ENCODE results near the gene DEXI.

DEXI gene

GRCh38 chr16:10942352-10943063, at the start of gene DEXI:
TSS of gene DEXI (minus strand) at chr16:10942468. CDS start at chr16:10942005, 463 bp downstream.
- in situ Hi-C loops (cut with HindIII; ENCODE audit: low sequenced_read_pairs), result no loop called here

GRCh38 chr16:10990378-10990777, 48.1 kb upstream of the DEXI start:
- in situ Hi-C loops (cut with HindIII; ENCODE audit: low sequenced_read_pairs), result no loop called here

DNA sequence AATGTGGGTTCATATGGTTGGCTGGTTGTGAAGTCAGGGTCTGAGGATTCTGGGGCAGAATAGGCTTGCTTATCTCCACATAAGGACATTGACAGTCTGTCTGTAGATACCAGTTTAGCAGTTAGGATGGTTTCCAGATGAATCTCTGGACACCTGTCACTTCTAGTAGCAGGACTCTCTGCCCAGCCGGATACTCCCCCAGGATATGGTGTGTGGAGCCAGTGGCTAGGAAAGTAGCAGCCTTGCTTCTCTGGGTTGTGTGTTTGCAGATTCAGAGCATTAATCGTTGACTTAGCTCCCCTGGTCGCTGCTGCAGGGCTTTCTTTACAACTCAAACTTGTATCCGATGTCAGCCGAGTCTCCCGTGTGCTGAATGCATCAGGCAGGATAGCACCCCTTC, 47.3 kb upstream of the DEXI start:
- in situ Hi-C loops (cut with HindIII; ENCODE audit: low sequenced_read_pairs), result loop anchor here (10.0 kb wide), 1 partner anchor 365 kb away; no protein-coding TSS in a partner anchor

DNA sequence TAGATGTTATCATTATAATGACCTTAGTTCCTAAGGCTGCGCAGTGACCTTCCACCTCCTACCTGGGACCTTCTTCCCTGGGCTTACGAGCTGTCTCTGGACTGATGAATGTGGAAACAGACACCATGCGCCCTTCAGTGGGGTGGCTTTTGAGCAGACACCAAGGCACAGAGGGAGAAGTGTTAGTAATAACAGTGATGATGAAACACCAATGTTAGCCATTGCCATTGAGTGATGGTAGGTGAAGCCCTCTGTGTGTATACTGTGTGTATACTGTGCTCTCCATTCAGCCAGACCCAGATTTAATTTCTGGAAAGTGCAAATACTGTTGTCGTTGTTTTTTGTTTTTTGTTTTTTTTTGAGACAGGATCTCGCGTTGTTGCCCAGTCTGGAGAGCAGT, 46.6 kb upstream of the DEXI start:
- in situ Hi-C loops (cut with HindIII; ENCODE audit: low sequenced_read_pairs), result loop anchor here (10.0 kb wide), 1 partner anchor 366 kb away; no protein-coding TSS in a partner anchor

DNA sequence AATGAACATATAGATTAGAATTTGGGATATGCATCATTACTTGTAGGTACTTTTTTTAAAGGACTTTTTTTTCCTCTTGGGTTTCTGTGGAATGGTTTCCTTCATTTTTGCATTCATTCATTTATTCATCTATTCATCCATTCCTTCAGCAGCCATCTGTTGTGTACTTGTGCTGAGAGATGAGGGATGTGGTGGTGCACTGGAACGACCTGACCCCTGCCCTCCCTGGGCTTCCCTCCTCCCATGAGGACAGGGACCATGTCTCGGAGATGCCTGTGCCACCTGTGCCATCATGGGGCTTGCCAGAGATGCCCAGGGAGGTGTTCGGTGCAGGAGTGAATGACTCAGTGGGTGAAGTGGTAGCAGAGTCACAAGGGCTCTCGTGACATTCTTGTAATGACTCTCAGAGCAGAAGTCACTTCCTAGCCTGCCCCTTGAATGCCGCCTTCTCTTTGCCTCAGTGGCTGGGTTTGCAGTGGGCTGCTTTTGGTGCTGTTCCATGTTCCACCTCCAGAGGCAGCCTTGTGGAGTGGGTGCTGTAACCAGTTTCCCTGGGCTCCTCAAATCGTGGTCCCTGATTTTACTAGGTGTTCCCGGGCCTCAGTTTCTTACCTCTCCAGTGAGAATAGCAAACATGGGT, 46.0 kb upstream of the DEXI start:
- in situ Hi-C loops (cut with HindIII; ENCODE audit: low sequenced_read_pairs), result loop anchor here (10.0 kb wide), 1 partner anchor 367 kb away; no protein-coding TSS in a partner anchor

DNA sequence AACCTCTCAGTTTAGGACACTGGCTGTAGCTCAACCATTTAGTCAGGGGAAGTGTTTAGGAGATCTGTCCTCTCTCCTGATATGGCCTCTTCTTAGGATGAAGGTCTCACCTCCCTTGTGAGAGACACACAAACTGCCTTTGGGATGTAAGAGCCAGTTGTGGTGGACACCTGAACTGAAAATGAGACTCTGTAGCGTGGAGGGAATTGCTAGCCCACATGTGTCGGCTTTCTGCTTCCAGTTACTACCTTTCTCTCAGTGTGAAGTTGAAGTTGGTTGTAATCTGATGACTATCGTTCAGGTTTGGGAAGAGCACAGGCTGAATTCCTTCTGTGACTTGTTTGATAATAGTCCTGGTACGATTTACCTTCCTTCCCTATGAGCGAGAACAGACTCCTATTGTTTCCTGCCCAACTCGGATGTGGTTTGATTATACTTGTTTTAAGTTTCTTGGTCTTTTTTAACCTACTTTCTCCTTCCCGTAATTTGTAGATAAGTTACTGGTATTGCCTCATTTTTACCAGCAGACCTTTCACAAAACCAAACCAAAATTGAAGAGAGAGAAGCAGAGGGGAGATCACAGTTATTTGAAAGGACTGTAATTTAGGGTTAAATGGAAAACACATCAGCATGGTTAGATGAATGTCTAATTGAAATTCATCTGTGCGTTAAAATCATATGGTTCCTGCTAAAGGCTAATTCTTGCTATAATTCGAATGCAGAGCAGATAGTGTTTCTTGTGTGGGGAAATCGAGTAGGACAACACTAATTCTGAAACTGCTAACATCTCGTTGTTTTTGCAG, 45.3 kb upstream of the DEXI start:
- in situ Hi-C loops (cut with HindIII; ENCODE audit: low sequenced_read_pairs), result loop anchor here (10.0 kb wide), 1 partner anchor 367 kb away; no protein-coding TSS in a partner anchor

DNA sequence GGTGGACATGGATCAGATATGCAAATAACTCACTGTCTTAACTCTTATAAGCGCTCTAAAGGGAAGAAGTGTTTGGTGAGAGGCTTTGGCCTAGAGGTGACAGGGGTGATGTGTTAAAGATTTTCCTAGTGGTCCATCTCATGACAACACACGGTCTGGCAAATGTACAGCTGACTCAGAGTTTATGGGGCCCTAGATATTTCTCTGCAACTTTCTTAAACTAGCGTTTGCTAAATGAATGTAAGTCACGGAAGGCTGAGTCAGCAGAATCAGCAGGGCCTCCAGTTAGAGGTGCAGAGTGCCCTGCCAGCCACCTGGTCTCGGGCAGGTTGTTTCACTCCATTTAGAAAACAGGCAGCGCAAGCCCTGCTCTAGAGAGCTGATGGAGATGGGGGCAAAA, 42.2 kb upstream of the DEXI start:
- in situ Hi-C loops (cut with HindIII; ENCODE audit: low sequenced_read_pairs), result loop anchor here (10.0 kb wide), 1 partner anchor 370 kb away; no protein-coding TSS in a partner anchor

DNA sequence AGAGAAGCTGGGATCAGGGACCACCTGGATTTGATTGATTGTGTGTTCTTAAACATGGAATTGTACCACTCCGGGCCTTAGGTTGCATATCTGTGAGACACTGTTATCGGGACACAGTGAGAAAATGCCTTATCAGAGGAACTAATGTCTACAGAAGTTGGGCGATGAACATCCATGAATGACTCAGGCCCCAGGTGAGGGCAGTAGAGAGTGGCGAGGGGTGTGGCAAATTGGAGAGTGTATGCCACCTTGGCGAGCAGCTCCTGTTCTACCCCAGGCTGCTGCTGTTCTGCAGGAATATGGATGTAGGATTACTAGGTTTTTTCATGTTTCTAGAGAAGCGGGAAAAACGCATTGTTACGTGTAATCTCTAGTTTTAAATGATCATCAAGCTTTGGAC, 40.9 kb upstream of the DEXI start:
- in situ Hi-C loops (cut with HindIII; ENCODE audit: low sequenced_read_pairs), result loop anchor here (10.0 kb wide), 1 partner anchor 372 kb away; no protein-coding TSS in a partner anchor

- in situ Hi-C loops (cut with HindIII; ENCODE audit: low sequenced_read_pairs), result loop anchor here (10.0 kb wide), 1 partner anchor 372 kb away; no protein-coding TSS in a partner anchor
Observed at GRCh38 chr16:10982465-10983150, 40.3 kb upstream of the DEXI start.

GRCh38 chr16:10981697-10982216, 39.5 kb upstream of the DEXI start:
- in situ Hi-C loops (cut with HindIII; ENCODE audit: low sequenced_read_pairs), result loop anchor here (10.0 kb wide), 1 partner anchor 373 kb away; no protein-coding TSS in a partner anchor

GRCh38 chr16:10980813-10981212, 38.5 kb upstream of the DEXI start:
- in situ Hi-C loops (cut with HindIII; ENCODE audit: low sequenced_read_pairs), result loop anchor here (10.0 kb wide), 1 partner anchor 374 kb away; no protein-coding TSS in a partner anchor

GRCh38 chr16:10979717-10980601, 37.7 kb upstream of the DEXI start:
- in situ Hi-C loops (cut with HindIII; ENCODE audit: low sequenced_read_pairs), result loop anchor here (10.0 kb wide), 1 partner anchor 375 kb away; no protein-coding TSS in a partner anchor

DNA sequence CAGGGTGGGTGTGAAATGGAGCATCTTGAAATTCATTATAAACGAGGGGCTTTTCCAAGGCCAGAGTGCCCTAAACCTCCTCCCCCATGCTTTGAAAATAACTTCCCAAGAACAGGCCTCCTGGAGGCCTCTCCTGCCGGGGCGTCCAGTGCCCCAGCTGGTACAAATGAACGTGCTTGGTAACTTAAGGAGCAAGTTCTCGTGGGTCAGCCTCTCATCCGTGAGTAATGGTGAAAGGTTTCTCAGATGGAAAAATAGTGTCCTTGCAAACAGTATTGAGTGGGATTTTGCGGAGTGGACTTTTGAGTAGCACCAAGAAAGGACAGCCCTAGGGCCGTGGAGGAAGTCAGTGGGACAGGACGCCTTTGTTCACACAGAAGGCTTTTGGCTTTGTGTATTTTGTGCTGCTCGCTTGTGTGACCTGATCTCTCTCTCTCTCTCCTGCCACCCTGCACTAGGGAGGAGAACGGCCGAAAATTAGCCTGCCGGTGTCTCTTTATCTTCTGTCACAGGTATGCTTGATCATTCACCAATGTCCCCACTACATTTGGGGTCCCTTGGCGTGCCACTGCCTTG, 36.7 kb upstream of the DEXI start:
- in situ Hi-C loops (cut with HindIII; ENCODE audit: low sequenced_read_pairs), result no loop called here

- in situ Hi-C loops (cut with HindIII; ENCODE audit: low sequenced_read_pairs), result no loop called here
Observed at GRCh38 chr16:10978124-10978523, 35.9 kb upstream of the DEXI start.

DNA sequence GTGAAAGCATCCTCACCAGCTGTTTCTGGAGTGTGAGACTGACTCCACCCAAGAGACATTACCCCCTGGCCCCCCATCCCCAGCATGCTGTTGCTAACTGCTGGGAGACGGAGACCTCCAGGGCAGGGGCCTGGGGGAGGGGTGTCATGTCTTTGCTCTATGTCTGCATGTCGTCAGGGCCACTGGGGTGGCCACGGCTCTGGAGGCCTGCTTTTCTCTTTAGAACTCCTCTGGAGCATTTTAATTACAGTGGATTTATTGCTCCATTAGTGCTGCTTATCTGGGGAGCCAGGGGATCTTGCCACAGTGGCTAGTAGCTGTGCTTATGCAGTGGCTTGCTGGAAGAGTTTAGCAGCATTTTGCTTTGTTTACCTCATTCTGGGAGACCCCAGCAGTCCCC, 34.4 kb upstream of the DEXI start:
- in situ Hi-C loops (cut with HindIII; ENCODE audit: low sequenced_read_pairs), result no loop called here

GRCh38 chr16:10972819-10973464, 30.7 kb upstream of the DEXI start:
- in situ Hi-C loops (cut with HindIII; ENCODE audit: low sequenced_read_pairs), result loop anchor here (25.0 kb wide), 1 partner anchor 289 kb away; the partner anchor contains the start of genes PRM3, SOCS1 and TNP2

- in situ Hi-C loops (cut with HindIII; ENCODE audit: low sequenced_read_pairs), result loop anchor here (25.0 kb wide), 1 partner anchor 290 kb away; the partner anchor contains the start of genes PRM3, SOCS1 and TNP2
Observed at GRCh38 chr16:10972108-10972818, 30.0 kb upstream of the DEXI start.
